B cell (primary cell): ENCODE data around the gene LCN10.
A peak's percentile ranks its signal among the peaks of the same experiment; 100 is the strongest.

ENCODE experiments used
- CTCF ChIP-seq: fragments of 200-600 bp; IDR thresholded peaks from one replicate; pipeline ENCODE4 v1.8.0; 2022; ENCODE audit warnings: antibody characterized with exemption, mild to moderate bottlenecking
- EZH2 ChIP-seq: IDR thresholded peaks from 2 replicates; pipeline ENCODE4 v1.6.1; 2012; ENCODE audit warnings: borderline replicate concordance, low read depth, mild to moderate bottlenecking, moderate library complexity, low read length; ENCODE audit not compliant: insufficient read depth, poor library complexity, severe bottlenecking

DNA sequence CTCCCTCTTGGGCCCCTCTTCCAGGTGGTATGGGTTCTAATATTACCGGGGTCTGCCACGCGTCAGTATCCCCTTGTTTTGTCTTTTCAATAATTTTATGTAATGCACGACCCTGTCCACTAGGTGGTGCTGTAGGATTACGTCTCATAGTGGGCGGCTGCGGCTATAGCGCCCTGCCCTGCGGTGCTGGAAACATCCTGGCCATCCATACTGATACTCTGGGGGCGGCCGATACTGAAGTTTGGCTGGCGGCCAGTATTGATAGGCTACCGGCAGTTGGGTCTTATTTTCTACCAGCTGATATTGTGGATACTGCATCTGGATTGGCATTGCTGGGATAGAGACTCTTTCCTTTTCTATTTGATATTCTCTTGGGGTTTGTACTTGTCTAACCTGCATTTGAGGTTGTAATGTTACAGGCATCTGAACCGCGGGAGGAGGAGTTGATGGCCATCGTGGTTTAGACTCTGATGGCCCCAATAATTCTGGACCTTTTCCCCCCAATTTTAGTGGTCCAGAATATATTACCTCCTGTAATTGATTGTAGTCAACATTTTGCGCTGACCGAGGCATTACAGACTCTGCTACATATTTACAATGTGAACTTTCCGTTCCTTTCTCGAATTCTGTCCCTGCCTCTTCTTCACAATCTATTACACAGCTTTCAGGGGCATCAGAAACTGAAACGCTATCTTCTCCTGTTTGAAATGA lies 45.1 kb upstream of the LCN10 start:
- TF ChIP-seq CTCF (peak; percentile 88), EZH2 (no peak)
